MCF 10A (cell line): ENCODE results near the gene EIF2B5. TPM values are rescaled to one million over a fixed set of nuclear protein-coding genes. Genes with fewer than 3 reads are reported as not detected.

Source experiments
- BruUV-seq: library from RNA; stranded (reverse); fragments of 400-500 nt; replicated peaks from 2 replicates; lab custom pipeline; 2021; lab: Mats Ljungman, UMichigan
- CTCF ChIA-PET: fragments of 300-600 bp; sonication (Branson Sonifier 250); formaldehyde crosslinking; extraction: SDS; loops from one replicate; lab custom pipeline; 2021; ENCODE audit warnings: antibody characterized with exemption, inconsistent platforms; lab: Yijun Ruan, JAX
- POLR2A ChIA-PET: fragments of 300-600, 350-650 bp; sonication (Branson Sonifier 250); formaldehyde crosslinking; extraction: SDS; loops from one replicate; lab custom pipeline; 2020; ENCODE audit warnings: antibody characterized with exemption, inconsistent platforms; lab: Yijun Ruan, JAX
- DNase-seq: peaks from one replicate; pipeline ENCODE4 v3.0.0-alpha.2; 2018; ENCODE audit not compliant: unreplicated experiment
- H3K27ac Mint-ChIP-seq: one replicate; pipeline ENCODE4 v1.8.0; 2022; ENCODE audit warnings: mild to moderate bottlenecking, low read depth, mixed read lengths; ENCODE audit not compliant: unreplicated experiment
- H3K27me3 Mint-ChIP-seq: one replicate; pipeline ENCODE4 v1.8.0; 2022; ENCODE audit warnings: mixed read lengths; ENCODE audit not compliant: insufficient read depth, unreplicated experiment
- H3K36me3 Mint-ChIP-seq: one replicate; pipeline ENCODE4 v1.8.0; 2022; ENCODE audit warnings: mild to moderate bottlenecking, moderate library complexity, mixed read lengths; ENCODE audit not compliant: insufficient read depth, unreplicated experiment
- H3K4me1 Mint-ChIP-seq: one replicate; pipeline ENCODE4 v1.8.0; 2022; ENCODE audit warnings: mixed read lengths; ENCODE audit not compliant: insufficient read depth, unreplicated experiment
- H3K4me3 Mint-ChIP-seq: one replicate; pipeline ENCODE4 v1.8.0; 2022; ENCODE audit warnings: mild to moderate bottlenecking, moderate library complexity, mixed read lengths; ENCODE audit not compliant: unreplicated experiment
- H3K9me3 Mint-ChIP-seq: one replicate; pipeline ENCODE4 v1.8.0; 2022; ENCODE audit warnings: mixed read lengths; ENCODE audit not compliant: unreplicated experiment
- CTCF ChIP-seq: fragments of 200-600 bp; IDR thresholded peaks from one replicate; pipeline ENCODE4 v1.8.0; 2022; ENCODE audit warnings: antibody characterized with exemption, mild to moderate bottlenecking; ENCODE audit not compliant: unreplicated experiment
- intact Hi-C: fragments of 100-400 bp; cut with micrococcal nuclease; formaldehyde crosslinking; loops from 2 replicates; pipeline ENCODE4 v1.14.1; 2022
- total RNA-seq: library from RNA; stranded (reverse); gene quantifications from 2 replicates; pipeline ENCODE4 v1.2.3, GENCODE V29; 2022

Gene EIF2B5
- total RNA-seq, 1 experiment from 2014 or later: 36.1 TPM

GRCh38 chr3:184096811-184097383, 38.3 kb upstream of the EIF2B5 start, which contains the start of gene HTR3E:
Gene HTR3E, plus strand, starts transcription at chr3:184097064. Its CDS starts 466 bp downstream, at chr3:184097530.
- H3K27me3 Mint-ChIP-seq: no peaks in the 10 kb centered on the region
- no peak for TF ChIP-seq CTCF
- ChIA-PET POLR2A (no interaction called here), CTCF (no interaction called here)
- no peak for DNase-seq
- H3K36me3 Mint-ChIP-seq: no peaks in the 10 kb centered on the region
- H3K4me1 Mint-ChIP-seq: no peaks in the 10 kb centered on the region
- no peaks in the 10 kb centered on the region for H3K9me3 Mint-ChIP-seq
- no peak within 1 kb of the TSS for H3K4me3 Mint-ChIP-seq
- no TSS peak for BruUV-seq
- H3K27ac Mint-ChIP-seq: no peak within 1 kb of the TSS
- intact Hi-C loops: no loop called here

- CTCF ChIA-PET: no interaction called here
- POLR2A ChIA-PET: no interaction called here
- H3K27me3 Mint-ChIP-seq: no peaks in the 10 kb centered on the region
These were observed 37.6 kb upstream of the EIF2B5 start for GRCh38 chr3:184097556-184097955.

GRCh38 chr3:184099806-184100686, 35.1 kb upstream of the EIF2B5 start:
- Mint-ChIP-seq H3K27me3 (no peaks in the 10 kb centered on the region), H3K36me3 (no peaks in the 10 kb centered on the region), H3K4me1 (no peaks in the 10 kb centered on the region), H3K9me3 (no peaks in the 10 kb centered on the region), H3K4me3 (no peak overlapping the region), H3K27ac (no peak overlapping the region)
- BruUV-seq: no TSS peak
- intact Hi-C loops: no loop called here
- CTCF ChIA-PET: no interaction called here
- POLR2A ChIA-PET: no interaction called here
- no peak for TF ChIP-seq CTCF
- DNase-seq: no peak

More at GRCh38 chr3:184097556-184097955, 37.6 kb upstream of the EIF2B5 start:
- Mint-ChIP-seq H3K9me3 (no peaks in the 10 kb centered on the region), H3K36me3 (no peaks in the 10 kb centered on the region), H3K4me1 (no peaks in the 10 kb centered on the region), H3K27ac (no peak overlapping the region), H3K4me3 (no peak overlapping the region)
- BruUV-seq: no TSS peak
- intact Hi-C loops: no loop called here
- no peak for DNase-seq
- TF ChIP-seq CTCF: no peak

- DNase-seq: peak; percentile 35
- ChIA-PET CTCF (interaction anchor here (0.7 kb wide), 1 partner anchor 214 kb away, joined by 3 read pairs; no protein-coding TSS in a partner anchor), POLR2A (interaction anchor here (0.7 kb wide), 2 partner anchors 9 to 25 kb away, joined by 3 read pairs; partner anchors contain the start of gene EIF2B5)
- TF ChIP-seq CTCF: no peak
- Mint-ChIP-seq H3K27me3 (no peaks in the 10 kb centered on the region), H3K9me3 (no peaks in the 10 kb centered on the region), H3K27ac (no peak overlapping the region), H3K4me3 (no peak overlapping the region), H3K4me1 (peaks cover 6% of the 10 kb centered on the region), H3K36me3 (no peaks in the 10 kb centered on the region)
- BruUV-seq: no TSS peak
- intact Hi-C loops: no loop called here
These were observed 24.8 kb upstream of the EIF2B5 start for GRCh38 chr3:184110316-184110725.
